ENCODE data around the gene PARP4.

- TF ChIP-seq CTCF (IDR thresholded peaks at IDR 0.05) (no peak), REST (IDR thresholded peaks at IDR 0.05) (no peak), SMC3 (IDR thresholded peaks at IDR 0.05) (no peak), TP53 (CRISPR knock-in tag; IDR thresholded peaks at IDR 0.05) (no peak), EP300 (IDR thresholded peaks at IDR 0.05) (no peak), NR3C1 (IDR thresholded peaks at IDR 0.05) (no peak), CHD4 (IDR thresholded peaks at IDR 0.05; ENCODE audit: borderline replicate concordance) (no peak), JUN (IDR thresholded peaks at IDR 0.05) (no peak), HMGXB4 (CRISPR knock-in tag; IDR thresholded peaks at IDR 0.05; ENCODE audit: borderline replicate concordance) (no peak), POLR2A (IDR thresholded peaks at IDR 0.05; ENCODE audit: low read length) (no peak), HEYL (CRISPR knock-in tag; IDR thresholded peaks at IDR 0.05) (no peak)
Measured at GRCh38 chr13:24392972-24393371, 119.6 kb downstream of the PARP4 start.

Measured in A549 (cell line).